GM10847 (cell line): Measurements from ENCODE around the gene CIAO2B.

Experiments used
- POLR2A ChIP-seq: IDR thresholded peaks from 2 replicates; pipeline ENCODE4 v1.6.1; 2011; ENCODE audit not compliant: insufficient read length; ENCODE audit errors: extremely low read depth

CIAO2B gene

DNA sequence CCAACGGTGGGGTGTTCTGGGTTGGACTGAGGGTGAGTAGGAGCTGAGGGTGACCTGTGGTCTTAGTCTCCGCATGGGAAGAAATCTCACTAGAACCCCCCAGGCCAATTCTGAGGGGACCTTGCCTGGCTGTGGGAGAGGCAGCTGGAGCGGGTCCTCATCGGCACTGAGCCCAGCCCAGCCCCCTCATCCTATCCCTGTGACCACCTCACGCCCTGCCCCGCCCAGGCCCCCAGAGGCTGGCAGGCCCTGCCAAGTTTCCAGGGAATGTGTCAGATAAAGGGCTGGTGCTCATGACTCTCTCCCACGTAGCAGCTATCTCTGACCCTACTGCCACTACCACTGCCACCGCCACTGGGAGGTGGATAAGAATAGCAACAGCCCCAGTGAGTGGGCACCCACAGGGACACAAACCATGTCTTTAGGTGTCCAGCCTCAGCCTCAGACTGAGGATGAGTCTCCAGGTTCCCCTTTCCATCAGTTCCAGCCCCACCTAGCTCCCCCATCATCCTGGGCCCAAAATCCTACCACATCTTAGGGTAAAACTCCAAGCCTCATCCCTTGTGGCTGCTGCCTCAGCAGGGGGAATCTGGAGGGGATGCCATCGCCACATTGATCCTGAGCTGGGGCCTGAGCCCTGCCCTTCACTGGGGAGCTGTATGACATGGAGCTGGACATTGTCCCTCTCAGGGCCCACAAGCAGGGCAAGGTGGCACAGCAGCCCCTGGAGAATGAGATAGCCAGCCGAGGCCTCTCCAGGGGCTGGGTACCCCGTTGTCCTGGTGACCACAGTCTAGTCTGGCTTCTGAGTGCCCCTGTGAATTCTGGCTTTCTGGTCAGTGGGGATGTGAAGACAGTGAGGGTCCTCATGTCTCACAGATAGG, 30.4 kb downstream of the CIAO2B start:
- TF ChIP-seq POLR2A: no peak

DNA sequence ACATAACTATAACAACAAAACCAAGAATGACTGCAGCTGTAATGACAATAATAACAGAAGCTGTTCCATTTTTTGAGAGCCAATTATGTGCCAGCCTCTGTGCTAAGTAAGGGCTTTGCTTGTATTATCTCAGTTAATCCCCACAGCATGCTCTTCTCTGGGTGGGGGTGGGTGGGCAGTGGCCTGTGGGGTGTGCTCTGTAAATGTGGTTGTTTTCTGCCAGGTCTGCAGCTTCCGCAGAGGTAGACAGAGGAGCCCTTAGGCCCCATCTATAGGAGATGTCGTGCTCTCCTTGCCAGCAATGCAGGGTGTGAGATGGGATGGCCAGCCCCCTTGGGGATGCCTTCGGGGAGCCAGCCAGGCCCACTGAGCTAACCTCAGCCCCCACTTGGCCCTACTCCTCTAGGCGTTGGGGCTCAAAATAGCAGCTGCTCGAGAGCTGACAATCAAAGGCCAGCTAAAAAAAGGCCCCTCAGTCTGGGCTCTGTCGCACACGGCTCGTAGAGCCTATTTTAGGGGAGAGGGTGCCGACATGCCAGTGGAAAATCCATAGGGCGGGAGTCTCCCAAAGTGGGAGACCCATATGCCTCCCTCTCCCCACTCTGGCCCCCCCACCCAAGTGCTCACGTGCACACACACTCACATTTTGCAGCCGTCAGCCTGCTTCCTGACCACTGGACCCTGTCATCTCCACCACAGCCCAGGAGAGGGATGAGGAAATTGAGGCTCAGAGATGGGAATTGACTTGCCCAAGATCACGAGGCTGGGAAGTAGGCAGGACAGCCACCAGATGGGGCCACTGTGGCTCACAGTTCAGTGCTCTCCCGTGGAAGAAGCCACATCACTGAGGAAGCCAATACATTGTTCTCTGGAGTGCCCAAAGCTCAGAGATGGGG, 31.3 kb downstream of the CIAO2B start:
- TF ChIP-seq POLR2A: no peak

DNA sequence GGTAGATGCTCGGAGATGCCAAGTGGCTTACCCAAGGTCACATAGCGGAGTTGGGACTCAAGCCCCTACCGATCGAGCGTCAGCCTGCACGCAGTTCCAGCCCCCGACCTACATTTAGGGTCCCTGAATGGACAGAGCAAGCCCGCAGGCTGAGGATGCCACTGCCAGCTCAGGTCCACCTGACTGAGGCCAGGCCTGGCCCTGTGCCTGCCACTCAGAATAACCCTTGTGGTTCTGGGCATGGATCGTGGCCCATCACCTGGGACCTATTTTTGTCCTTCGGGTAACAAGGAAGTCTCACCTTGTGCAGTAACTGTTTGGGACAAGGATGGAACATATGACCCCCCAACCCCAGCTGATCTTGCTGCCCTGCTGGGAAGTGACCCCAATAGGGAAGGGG, 32.6 kb downstream of the CIAO2B start:
- no peak for TF ChIP-seq POLR2A

DNA sequence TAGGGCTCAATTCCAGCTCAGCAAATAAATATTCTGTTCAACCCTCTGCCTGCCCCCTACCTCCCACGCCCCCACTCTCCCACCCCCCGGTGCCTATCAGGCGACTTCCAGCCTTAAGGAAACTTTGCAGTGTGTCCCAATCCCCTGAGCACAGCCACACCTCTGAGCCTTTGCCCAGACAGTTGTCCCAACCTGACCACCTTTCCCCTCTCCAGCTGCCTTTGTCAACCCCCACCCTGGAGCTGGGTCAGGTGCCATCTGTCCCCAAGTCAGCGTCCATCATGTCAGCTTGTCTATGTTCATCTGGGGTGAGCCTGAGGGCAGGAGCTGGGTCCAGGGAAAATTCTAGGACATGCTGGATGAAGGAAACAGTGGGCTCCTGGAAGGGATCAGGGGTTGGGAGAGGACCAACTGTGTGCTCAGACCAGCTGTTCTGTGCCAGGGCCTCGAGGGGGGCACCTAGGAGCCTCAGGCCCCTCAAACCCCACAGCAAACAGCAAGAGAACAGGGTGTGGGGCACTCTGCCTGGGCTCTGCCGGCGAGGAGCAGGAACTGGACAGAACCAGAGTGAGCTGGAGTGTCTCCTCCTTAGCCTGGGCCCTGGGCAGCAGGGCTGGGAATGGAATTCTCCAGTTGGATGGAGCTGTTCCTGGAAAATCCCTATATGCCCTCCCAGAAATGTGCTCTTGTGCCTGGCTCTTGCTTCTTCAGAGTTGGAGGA, 33.3 kb downstream of the CIAO2B start:
- TF ChIP-seq POLR2A: no peak

DNA sequence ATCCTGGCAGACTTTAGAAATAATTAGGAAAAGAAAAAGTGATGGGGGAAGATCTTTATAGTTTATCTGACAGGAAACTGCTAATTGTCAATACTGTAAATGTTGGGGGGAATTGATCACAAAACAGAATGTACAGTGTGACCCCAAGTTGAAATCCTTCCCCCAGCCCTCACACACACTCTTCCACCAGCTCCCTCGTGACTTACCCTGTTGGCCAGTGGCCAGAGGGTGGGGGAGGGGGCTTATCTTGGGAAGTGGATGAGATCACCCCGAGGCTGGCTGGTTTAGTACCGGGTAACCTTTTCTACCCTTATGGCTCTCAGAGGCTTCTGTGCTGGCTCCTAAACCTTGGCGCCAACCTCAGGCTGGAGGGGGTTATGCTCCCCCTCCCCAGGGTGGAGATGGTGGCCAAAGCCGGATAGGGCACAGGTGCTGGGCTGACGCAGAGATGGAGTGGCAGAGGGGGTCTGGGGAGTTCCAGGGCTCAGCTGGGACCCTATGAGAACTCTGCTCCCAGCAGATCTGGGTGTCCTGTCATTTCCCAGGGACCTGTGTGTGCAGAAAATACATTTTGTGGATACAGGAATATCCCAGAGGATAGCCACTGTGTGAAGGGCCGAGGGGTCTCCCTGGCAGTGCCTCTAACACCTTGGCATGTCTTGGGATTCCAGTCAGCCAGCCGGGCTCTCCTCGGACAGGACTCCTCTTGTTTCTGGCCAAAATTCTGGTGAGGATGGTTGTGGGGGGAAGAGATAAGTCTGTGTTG, 34.1 kb downstream of the CIAO2B start:
- TF ChIP-seq POLR2A: no peak

DNA sequence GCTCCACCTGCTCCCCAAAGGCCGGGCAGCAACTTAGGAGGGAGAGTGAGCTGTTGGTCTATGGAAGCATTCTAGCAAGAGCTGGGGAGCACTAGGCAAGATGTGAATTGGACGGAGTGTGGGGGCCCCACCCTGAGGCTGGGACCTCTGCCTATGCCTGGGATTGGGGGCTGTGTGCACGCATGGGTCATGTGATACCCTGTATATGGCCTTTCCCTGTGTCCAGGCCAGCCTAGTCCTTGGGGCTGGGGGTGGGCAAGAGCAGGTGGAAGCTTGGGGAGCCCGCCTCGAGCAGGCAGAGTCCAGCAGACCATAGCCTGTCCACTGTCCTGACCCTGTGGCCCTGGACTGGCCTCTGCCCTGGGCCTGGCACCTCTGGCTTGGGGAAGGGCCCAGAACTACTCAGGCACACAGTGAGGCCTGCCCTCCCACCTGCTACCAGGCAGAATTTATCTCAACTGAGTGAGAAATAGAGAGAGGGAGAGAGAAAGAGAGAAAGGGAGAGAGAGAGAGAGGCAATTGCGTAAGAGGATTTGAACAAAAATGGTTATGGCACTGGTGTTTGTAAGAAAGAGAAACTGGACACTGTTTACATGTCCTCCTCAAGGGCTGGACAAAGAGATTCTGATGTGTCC, 34.8 kb downstream of the CIAO2B start:
- no peak for TF ChIP-seq POLR2A

DNA sequence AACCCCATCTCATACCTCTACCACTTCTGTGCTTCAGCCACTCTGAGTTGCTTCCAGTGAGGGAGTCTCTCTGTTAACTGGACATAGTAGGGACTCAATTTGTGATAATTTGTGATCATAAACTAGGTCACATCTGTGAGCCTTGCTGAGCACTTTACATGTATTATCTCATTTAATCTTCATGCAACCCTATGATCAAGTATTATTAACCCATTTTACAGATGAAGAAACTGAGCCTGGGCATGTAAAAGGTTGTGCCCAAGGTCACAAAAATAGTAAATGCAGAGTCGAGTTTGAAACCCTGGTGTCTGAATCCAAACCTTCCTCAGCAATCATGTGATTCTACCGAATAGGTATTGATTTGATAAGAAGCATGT, 35.3 kb downstream of the CIAO2B start:
- no peak for TF ChIP-seq POLR2A

DNA sequence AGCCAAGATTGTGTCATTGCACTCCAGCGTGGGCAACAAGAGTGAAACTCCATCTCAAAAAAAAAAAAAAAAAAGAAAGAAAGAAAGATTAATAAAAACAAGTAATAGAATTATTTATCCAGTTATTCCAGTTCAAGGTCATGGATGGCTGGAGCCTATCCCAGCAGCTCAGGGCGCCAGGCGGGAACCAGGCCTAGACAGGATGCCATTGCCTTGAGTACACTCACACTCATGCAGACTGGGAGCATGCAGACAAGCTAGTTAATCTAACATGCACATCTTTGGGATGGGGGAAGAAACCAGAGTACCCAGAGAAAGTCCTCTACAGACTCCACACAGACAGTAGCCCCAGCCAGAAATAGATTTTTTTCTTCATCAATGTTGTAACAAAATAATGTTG, 36.0 kb downstream of the CIAO2B start:
- no peak for TF ChIP-seq POLR2A

DNA sequence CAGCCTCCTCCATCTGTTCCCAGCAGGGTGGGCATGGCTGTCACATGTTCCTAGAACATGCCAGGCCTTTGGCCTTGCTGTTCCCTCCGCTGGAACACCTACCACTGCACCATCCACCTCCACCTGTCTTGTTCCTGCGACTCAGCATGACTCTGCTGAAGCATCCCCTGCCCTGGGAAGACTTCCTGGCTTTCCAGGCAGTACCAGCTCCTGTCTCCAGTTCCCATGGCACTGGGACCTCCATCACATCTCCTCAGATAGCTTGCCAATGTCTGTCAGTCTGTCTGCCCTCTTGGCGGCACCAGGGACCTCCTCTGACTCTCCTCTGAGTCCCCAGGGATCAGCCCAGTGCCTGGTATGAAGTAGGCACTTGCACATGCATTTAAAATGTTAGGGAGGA, 38.2 kb downstream of the CIAO2B start:
- TF ChIP-seq POLR2A: no peak

DNA sequence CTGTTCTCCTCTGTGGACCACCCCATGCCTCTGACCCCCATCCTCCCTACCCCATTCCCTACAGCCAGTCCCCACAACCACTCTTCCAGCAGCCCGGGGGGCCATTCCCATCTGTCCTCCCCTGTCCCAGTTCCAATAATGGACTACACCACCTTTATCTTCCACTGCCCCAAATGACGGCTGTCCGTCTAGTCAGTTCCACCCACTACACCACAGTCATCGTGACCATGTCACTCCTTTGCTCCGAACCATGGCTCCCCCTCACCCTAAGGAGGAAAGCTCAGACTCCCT, 38.6 kb downstream of the CIAO2B start:
- TF ChIP-seq POLR2A: no peak

DNA sequence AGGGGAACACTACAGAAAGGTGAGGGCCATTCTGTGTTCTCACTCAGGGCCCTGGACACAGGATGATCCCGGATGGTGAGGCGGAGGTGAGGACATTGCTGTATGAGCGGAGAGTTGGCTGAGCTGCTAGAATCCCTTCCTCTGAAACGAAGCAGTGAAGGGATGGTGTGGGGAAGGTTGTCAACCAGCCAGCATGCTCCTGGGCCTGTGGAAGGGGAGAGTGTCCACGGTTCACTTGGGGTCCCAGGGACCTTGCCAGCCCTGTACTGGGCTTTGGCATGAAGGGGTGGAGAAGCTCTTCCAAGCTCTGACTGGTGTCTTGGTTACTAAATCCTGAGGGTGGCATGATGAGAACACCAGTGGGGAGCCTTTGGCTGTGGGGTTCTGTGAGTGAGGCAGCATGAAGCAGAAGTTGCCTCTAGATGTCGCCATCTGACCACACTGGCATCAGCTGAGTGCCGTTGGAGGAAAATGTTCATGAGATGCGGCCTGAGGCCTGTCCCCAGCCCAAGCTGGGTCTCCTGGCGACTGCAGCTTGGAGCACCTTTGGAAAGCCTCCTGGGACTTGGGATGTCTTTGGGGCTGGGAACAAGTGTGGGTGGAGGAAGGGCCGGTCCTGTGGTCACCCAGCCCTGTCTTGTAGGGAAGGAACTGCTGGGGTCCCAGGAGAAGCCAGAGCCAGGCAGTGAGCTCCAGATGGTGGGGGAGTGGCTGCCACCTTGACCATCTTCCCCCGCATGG, 39.1 kb downstream of the CIAO2B start:
- TF ChIP-seq POLR2A: no peak

DNA sequence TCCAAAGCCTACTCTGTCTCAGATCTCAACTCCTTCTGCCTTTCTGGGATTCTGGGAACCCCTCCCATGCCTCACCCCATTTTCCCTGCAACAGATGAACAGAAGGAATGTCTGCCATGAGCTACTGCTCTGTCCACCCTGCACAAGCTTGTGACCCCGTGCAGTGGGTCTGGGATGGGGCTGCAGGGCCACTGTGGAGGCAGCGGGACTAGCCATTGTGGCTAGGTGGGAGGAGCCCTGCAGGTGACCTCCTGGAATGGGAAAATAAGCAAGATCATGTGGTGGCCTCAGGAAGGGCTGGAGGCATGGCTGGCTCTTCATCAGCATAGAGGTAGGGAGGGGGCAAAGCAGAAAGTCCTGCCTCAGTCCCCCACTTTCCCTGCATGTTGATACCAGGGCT, 40.1 kb downstream of the CIAO2B start:
- TF ChIP-seq POLR2A: no peak

DNA sequence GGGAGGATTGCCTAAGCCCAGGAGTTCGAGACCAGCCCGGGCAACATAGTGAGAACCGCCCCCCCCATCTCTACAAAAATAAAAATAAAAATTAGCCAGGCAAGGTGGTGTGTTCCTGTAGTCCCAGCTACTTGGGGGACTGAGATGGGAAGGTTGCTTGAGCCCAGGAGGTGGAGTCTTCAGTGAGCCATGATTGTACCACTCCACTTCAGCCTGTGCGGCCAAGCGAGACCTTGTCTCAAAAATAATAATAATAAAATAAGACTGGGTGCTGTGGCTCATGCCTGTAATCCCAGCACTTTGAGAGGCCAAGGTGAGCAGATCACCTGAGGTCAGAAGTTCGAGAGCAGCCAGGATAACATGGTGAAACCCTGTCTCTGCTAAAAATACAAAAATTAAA, 42.4 kb downstream of the CIAO2B start:
- no peak for TF ChIP-seq POLR2A

DNA sequence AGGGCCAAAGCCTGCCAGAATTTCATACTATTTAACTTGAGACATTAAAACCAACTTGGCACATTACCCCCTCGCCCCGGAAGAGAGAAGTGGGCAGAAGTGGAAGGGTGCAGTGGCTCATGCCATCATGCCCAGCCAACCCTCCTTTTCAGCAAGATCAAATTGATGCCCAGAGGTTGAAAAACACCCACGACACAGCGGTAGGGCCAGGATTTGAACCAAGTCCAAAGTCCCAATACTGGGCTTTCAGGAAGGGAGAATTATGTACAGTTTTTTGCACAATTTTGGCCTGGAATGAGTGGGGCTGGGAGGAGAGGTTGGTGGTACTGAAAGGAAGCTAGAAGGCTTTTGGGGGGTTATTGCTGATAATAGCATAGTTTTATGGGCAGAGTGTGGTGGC, 42.8 kb downstream of the CIAO2B start:
- no peak for TF ChIP-seq POLR2A
